Brain microvascular endothelial cell (primary cell): Measurements from ENCODE around the gene DPEP2NB.

ENCODE experiments used
- DNase-seq: peaks from one replicate; pipeline ENCODE4 v3.0.0-alpha.2; 2020
- H3K27ac ChIP-seq: fragments of 250-450 bp; sonication (Bioruptor Pico); 2 replicates; pipeline ENCODE4 v1.5.1; 2020; ENCODE audit warnings: mild to moderate bottlenecking, moderate library complexity
- H3K27me3 ChIP-seq: fragments of 250-450 bp; sonication (Bioruptor Pico); replicated peaks from 2 replicates; pipeline ENCODE4 v1.5.1; 2020; ENCODE audit warnings: mild to moderate bottlenecking
- H3K36me3 ChIP-seq: fragments of 250-450 bp; sonication (Bioruptor Pico); replicated peaks from 2 replicates; pipeline ENCODE4 v1.5.1; 2020; ENCODE audit warnings: mild to moderate bottlenecking
- H3K4me3 ChIP-seq: 2 replicates; pipeline ENCODE4 v1.5.1; 2011; ENCODE audit warnings: low read depth, mild to moderate bottlenecking, control low read depth, low read length, moderate library complexity
- in situ Hi-C: cut with HindIII; loops from 2 replicates; pipeline ENCODE4 v1.10.0; 2017; ENCODE audit warnings: low sequenced_read_pairs, low pct_ligation_motif_present
- TF ChIP-seq, protein P1 (sequence below): IDR thresholded peaks from 2 replicates; pipeline ENCODE4 v1.5.1; 2011; ENCODE audit warnings: low read depth, mild to moderate bottlenecking, moderate library complexity, low read length, control low read depth, inconsistent platforms; ENCODE audit errors: missing control alignments

DPEP2NB gene

GRCh38 chr16:67966549-67967182, 49.0 kb downstream of the DPEP2NB start:
- DNase-seq, result no peak
- in situ Hi-C loops, result no loop called here
- peak overlapping the region; percentile 84 for H3K4me3 ChIP-seq
- no peaks in the 10 kb centered on the region for H3K27me3 ChIP-seq
- TF ChIP-seq, protein P1, sequence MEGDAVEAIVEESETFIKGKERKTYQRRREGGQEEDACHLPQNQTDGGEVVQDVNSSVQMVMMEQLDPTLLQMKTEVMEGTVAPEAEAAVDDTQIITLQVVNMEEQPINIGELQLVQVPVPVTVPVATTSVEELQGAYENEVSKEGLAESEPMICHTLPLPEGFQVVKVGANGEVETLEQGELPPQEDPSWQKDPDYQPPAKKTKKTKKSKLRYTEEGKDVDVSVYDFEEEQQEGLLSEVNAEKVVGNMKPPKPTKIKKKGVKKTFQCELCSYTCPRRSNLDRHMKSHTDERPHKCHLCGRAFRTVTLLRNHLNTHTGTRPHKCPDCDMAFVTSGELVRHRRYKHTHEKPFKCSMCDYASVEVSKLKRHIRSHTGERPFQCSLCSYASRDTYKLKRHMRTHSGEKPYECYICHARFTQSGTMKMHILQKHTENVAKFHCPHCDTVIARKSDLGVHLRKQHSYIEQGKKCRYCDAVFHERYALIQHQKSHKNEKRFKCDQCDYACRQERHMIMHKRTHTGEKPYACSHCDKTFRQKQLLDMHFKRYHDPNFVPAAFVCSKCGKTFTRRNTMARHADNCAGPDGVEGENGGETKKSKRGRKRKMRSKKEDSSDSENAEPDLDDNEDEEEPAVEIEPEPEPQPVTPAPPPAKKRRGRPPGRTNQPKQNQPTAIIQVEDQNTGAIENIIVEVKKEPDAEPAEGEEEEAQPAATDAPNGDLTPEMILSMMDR, result no peak
- H3K36me3 ChIP-seq, result peaks cover 19% of the 10 kb centered on the region
- H3K27ac ChIP-seq, result peak overlapping the region; percentile 22

GRCh38 chr16:67965668-67966548, 49.8 kb downstream of the DPEP2NB start:
- TF ChIP-seq, protein P1, result no peak
- Histone ChIP-seq H3K27me3 (no peaks in the 10 kb centered on the region), H3K27ac (peak overlapping the region; percentile 22), H3K4me3 (peak overlapping the region; percentile 84), H3K36me3 (peaks cover 27% of the 10 kb centered on the region)
- DNase-seq, result no peak
- in situ Hi-C loops, result no loop called here

DNA sequence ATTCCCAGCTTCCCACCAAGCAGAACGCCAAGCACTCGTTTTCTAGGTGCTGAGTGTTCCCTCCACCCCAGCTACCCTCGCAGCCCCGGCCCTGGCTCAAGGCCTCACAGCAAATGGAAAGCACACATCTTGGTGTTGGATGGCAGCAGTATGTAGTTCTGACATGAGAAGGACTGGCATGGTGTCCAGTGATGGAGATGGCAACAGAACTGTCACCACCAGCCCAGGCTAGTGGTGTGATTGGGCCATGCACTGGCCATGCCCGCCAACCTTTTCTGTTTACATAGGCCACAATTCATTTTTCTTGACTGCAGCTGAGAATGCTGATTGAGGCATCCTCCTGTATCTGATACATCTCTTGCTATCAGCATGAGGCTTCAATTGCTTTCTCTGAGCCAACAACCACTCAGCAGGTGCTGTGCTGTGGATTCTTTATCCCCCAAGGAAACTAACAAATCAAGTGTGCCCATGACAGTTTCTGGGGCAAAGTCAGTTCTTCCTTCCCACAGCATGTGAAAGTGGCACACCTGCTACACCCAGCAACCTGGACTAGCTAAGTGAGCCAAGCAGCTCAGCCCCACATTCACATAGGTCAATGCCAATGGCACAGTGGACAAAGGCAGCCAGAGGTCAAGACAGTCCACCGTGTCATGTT, 51.1 kb downstream of the DPEP2NB start:
- in situ Hi-C loops, result no loop called here
- Histone ChIP-seq H3K27me3 (no peaks in the 10 kb centered on the region), H3K36me3 (peaks cover 39% of the 10 kb centered on the region), H3K4me3 (no peak overlapping the region), H3K27ac (no peak overlapping the region)
- DNase-seq, result no peak
- TF ChIP-seq, protein P1, result no peak

DNA sequence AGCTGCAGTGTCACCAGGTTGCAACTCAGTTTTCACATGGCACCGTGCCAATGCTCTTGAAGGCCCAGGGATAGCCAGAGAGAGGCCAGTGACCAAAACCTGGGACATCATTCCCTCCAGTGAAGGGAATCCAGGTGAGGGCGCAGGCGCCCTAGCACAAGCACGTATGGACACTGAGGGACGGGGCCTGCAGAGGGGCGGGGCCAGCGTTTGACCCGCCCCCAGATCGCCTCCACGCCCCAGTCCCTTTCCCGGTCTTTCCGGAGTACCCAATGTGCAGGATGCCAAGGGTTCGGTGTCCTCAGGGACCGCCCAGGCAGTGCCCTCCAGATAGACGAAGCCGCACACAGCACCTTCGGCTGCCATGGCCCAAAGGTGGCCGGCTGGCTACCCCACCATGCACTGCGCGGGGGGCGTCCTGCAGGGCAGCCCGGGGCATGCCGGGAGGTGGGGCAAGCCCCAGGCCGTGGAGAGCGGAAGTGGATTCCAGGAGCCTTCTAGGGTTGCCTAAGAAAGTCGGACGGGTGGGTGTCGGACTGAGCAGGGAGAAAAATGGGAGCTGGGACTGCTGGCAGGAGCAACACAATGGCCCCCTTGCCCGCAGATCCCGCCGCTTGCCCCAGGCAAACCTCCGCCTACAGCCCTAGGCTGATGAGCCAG, 51.9 kb downstream of the DPEP2NB start:
- H3K36me3 ChIP-seq, result peaks cover 47% of the 10 kb centered on the region
- in situ Hi-C loops, result no loop called here
- no peaks in the 10 kb centered on the region for H3K27me3 ChIP-seq
- H3K27ac ChIP-seq, result no peak overlapping the region
- TF ChIP-seq, protein P1, result no peak
- peak overlapping the region; percentile 3 for H3K4me3 ChIP-seq
- no peak for DNase-seq
